Peyer's patch (tissue), 4 donors: ENCODE data around the gene ISLR. TPM values are rescaled to one million over a fixed set of nuclear protein-coding genes. Genes with fewer than 3 reads are reported as not detected.

Experiments used
- DNase-seq, 3 donors: peaks; one replicate each; pipeline ENCODE4 v3.0.0-alpha.2; 2017 to 2019
- H3K27ac ChIP-seq, 4 donors: fragments of 200-600 bp; sonication (generic); one replicate each; pipeline ENCODE4 v1.5.1; 2016 to 2019
- H3K27me3 ChIP-seq, 2 donors: fragments of 200-600 bp; sonication (generic); one replicate each; pipeline ENCODE4 v1.5.1; 2019
- H3K36me3 ChIP-seq, 3 donors: fragments of 200-600 bp; sonication (generic); one replicate each; pipeline ENCODE4 v1.5.1; 2016 to 2019
- H3K4me1 ChIP-seq, 4 donors: fragments of 200-600 bp; sonication (generic); one replicate each; pipeline ENCODE4 v1.5.1; 2016 to 2019
- H3K4me3 ChIP-seq, 4 donors: fragments of 200-600 bp; sonication (generic); 1 replicate in 3 of 4; 2 replicates in 1 of 4; pipeline ENCODE4 v1.5.1; 2016 to 2019; ENCODE audit warnings: mild to moderate bottlenecking in 1 of 4
- H3K9me3 ChIP-seq, 4 donors: fragments of 200-600 bp; sonication (generic); one replicate each; pipeline ENCODE4 v1.5.1; 2016 to 2019; ENCODE audit warnings: mild to moderate bottlenecking in 1 of 4
- CTCF ChIP-seq, 6 experiments: fragments of 450-650 bp in 4 of 6; fragments of 200-600 bp in 2 of 6; sonication (generic) in 1 of 6; IDR thresholded peaks; one replicate each; pipeline ENCODE4 v1.5.1; 2017 to 2019; ENCODE audit warnings: antibody characterized with exemption in 6 of 6, mild to moderate bottlenecking in 3 of 6, moderate library complexity in 1 of 6
- POLR2A ChIP-seq, 2 donors: fragments of 450-650 bp; IDR thresholded peaks; one replicate each; pipeline ENCODE4 v1.5.1; 2017; ENCODE audit warnings: antibody characterized with exemption in 2 of 2, mild to moderate bottlenecking in 2 of 2, moderate library complexity in 2 of 2
- total RNA-seq, 4 donors: library from RNA; depleted of rRNA; stranded (reverse); fragments of >200 nt; gene quantifications; one replicate each; pipeline ENCODE4 v1.1.0, GENCODE V29; 2016

ISLR gene
- total RNA-seq, 4 donors from 2014 or later: 6.3 to 22.8 (median 17.5) TPM

GRCh38 chr15:74165461-74165860 is 8.0 kb upstream of the ISLR start:
- H3K4me1 ChIP-seq: no peaks in the 10 kb centered on the region
- H3K27me3 ChIP-seq: no peaks in the 10 kb centered on the region
- no peaks in the 10 kb centered on the region for H3K36me3 ChIP-seq
- H3K9me3 ChIP-seq: no peaks in the 10 kb centered on the region
- TF ChIP-seq POLR2A (IDR thresholded peaks at IDR 0.05) (no peak), CTCF (IDR thresholded peaks at IDR 0.05) (no peak)
- DNase-seq: peak in 1 of 3 donors; percentile 6
- H3K4me3 ChIP-seq: no peak overlapping the region
- no peak overlapping the region for H3K27ac ChIP-seq

GRCh38 chr15:74167891-74168331 is 5.6 kb upstream of the ISLR start:
- DNase-seq: peak in 1 of 3 donors; percentile 38
- no peak for TF ChIP-seq POLR2A (IDR thresholded peaks at IDR 0.05)
- TF ChIP-seq CTCF (IDR thresholded peaks at IDR 0.05): no peak
- no peaks in the 10 kb centered on the region for H3K9me3 ChIP-seq
- no peaks in the 10 kb centered on the region for H3K36me3 ChIP-seq
- no peak overlapping the region for H3K27ac ChIP-seq
- no peaks in the 10 kb centered on the region for H3K27me3 ChIP-seq
- H3K4me1 ChIP-seq: peaks cover 0 to 3% (median 0%) of the 10 kb centered on the region in 4 donors
- no peak overlapping the region for H3K4me3 ChIP-seq

- Histone ChIP-seq H3K27me3 (no peaks in the 10 kb centered on the region), H3K36me3 (no peaks in the 10 kb centered on the region), H3K9me3 (no peaks in the 10 kb centered on the region), H3K27ac (no peak overlapping the region), H3K4me1 (peaks cover 0 to 3% (median 0%) of the 10 kb centered on the region in 4 donors), H3K4me3 (no peak overlapping the region)
- TF ChIP-seq POLR2A (IDR thresholded peaks at IDR 0.05) (no peak), CTCF (IDR thresholded peaks at IDR 0.05) (no peak)
- peak in 1 of 3 donors; percentile 29 for DNase-seq
Measured at GRCh38 chr15:74168711-74169126, 4.8 kb upstream of the ISLR start.

- Histone ChIP-seq H3K9me3 (no peaks in the 10 kb centered on the region), H3K4me1 (peaks cover 0 to 12% (median 0%) of the 10 kb centered on the region in 4 donors), H3K27me3 (no peaks in the 10 kb centered on the region), H3K36me3 (no peaks in the 10 kb centered on the region), H3K4me3 (no peak overlapping the region), H3K27ac (no peak overlapping the region)
- no peak for TF ChIP-seq POLR2A (IDR thresholded peaks at IDR 0.05)
- no peak for TF ChIP-seq CTCF (IDR thresholded peaks at IDR 0.05)
- DNase-seq: peak in 1 of 3 donors; percentile 35
Measured at GRCh38 chr15:74170071-74170844, 3.3 kb upstream of the ISLR start.

GRCh38 chr15:74170875-74171578 is 2.5 kb upstream of the ISLR start:
- DNase-seq: peak in 1 of 3 donors; percentile 38
- Histone ChIP-seq H3K4me1 (peaks cover 0 to 17% (median 0%) of the 10 kb centered on the region in 4 donors), H3K27ac (peak overlapping the region in 1 of 4 donors; percentile 3), H3K4me3 (no peak overlapping the region), H3K9me3 (no peaks in the 10 kb centered on the region), H3K27me3 (no peaks in the 10 kb centered on the region), H3K36me3 (no peaks in the 10 kb centered on the region)
- TF ChIP-seq CTCF (IDR thresholded peaks at IDR 0.05) (no peak), POLR2A (IDR thresholded peaks at IDR 0.05) (no peak)
